HepG2 (cell line): ENCODE results near the gene UBP1.

Experiments used
- HCFC1 ChIP-seq: fragments of 150-350 bp; IDR thresholded peaks from 2 replicates; pipeline ENCODE4 v1.6.1; 2014; ENCODE audit warnings: low read depth, low read length
- TGIF2 ChIP-seq: IDR thresholded peaks from 2 replicates; pipeline ENCODE4 v1.6.1; 2016; ENCODE audit warnings: control low read depth, missing compliant biosample characterization

GRCh38 chr3:33360136-33360825 is 79.9 kb downstream of the UBP1 start:
- no peak for TF ChIP-seq HCFC1
- TF ChIP-seq TGIF2, result no peak
